GM12801 (cell line): ENCODE results near the gene ELL2.

ENCODE experiments used
- CTCF ChIP-seq: IDR thresholded peaks from one replicate; pipeline ENCODE4 v1.5.1; 2011; ENCODE audit warnings: control low read depth; ENCODE audit not compliant: insufficient read length; ENCODE audit errors: extremely low read depth

The ELL2 gene

GRCh38 chr5:95920822-95921221, 40.8 kb downstream of the ELL2 start:
- TF ChIP-seq CTCF: no peak

- TF ChIP-seq CTCF: no peak
Observed at GRCh38 chr5:95919658-95920057, 42.0 kb downstream of the ELL2 start.

GRCh38 chr5:95918421-95919006, 43.1 kb downstream of the ELL2 start:
- TF ChIP-seq CTCF: no peak

- TF ChIP-seq CTCF: no peak
Observed at GRCh38 chr5:95917207-95917606, 44.4 kb downstream of the ELL2 start.

- TF ChIP-seq CTCF: no peak
Observed at GRCh38 chr5:95916687-95917085, 45.0 kb downstream of the ELL2 start.

- no peak for TF ChIP-seq CTCF
Observed at GRCh38 chr5:95915999-95916686, 45.5 kb downstream of the ELL2 start.

GRCh38 chr5:95913663-95914062, 48.0 kb downstream of the ELL2 start:
- no peak for TF ChIP-seq CTCF
